Measurements from ENCODE around the gene MOB2. TPM values are rescaled to one million over a fixed set of nuclear protein-coding genes. Genes with fewer than 3 reads are reported as not detected.

The MOB2 gene
- total and polyA plus RNA-seq, 7 donors, result 44.5 to 75.1 (median 58.1) TPM

DNA sequence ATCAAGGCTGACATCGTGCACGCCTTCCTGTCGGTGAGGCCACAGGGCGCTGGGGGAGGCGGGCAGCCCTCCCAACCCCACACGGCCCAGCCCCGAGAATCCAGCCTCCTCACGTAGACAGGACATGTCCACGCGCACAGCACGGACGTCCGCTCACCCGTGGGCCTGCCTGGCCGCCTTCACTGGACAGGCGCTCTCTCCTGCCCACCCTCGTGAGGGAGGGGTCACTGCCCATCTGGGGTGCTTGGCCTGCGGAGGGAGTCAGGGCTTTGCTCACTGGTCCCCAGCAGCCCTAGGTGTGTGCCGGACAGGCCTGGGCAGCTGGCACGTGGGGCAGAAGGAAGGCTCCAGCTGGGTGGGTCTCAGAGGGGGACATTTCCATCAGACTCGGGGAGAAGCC, 32.0 kb downstream of the MOB2 start:
- H3K27me3 ChIP-seq (ENCODE audit: insufficient read depth in 3 of 3, low read length in 2 of 3), result peaks cover 0 to 13% (median 6%) of the 10 kb centered on the region in 3 donors

DNA sequence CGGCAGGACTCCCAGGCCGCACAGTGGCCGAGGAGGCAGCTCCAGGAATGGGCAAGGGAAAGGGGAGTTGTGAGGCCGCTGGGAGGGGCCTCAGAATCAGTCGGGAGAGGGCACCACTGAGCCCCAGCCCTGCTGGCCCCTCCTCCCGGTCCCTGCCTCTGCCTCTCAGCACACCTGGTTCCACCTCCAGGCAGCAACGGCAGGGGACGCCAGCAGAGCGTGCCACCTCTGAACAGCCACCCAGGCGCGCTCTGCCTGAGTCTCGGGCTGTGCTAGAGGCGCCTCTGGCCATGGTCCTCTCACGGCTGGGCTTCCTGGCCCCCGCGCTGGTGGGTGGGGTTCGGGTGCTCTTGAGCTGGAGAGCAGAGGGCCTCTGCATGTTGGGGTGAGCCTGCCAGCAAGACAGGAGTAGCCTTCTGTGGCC, 33.0 kb downstream of the MOB2 start:
- intact Hi-C loops (cut with DNase I), result loop anchor here in 1 of 2 donors (2.0 kb wide), 1 partner anchor 61 kb away; no protein-coding TSS in a partner anchor
- TF ChIP-seq, protein P1, sequence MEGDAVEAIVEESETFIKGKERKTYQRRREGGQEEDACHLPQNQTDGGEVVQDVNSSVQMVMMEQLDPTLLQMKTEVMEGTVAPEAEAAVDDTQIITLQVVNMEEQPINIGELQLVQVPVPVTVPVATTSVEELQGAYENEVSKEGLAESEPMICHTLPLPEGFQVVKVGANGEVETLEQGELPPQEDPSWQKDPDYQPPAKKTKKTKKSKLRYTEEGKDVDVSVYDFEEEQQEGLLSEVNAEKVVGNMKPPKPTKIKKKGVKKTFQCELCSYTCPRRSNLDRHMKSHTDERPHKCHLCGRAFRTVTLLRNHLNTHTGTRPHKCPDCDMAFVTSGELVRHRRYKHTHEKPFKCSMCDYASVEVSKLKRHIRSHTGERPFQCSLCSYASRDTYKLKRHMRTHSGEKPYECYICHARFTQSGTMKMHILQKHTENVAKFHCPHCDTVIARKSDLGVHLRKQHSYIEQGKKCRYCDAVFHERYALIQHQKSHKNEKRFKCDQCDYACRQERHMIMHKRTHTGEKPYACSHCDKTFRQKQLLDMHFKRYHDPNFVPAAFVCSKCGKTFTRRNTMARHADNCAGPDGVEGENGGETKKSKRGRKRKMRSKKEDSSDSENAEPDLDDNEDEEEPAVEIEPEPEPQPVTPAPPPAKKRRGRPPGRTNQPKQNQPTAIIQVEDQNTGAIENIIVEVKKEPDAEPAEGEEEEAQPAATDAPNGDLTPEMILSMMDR (IDR thresholded peaks at IDR 0.05), result peak; percentile 35
- Histone ChIP-seq H3K27me3 (ENCODE audit: insufficient read depth in 3 of 3, low read length in 2 of 3) (peaks cover 0 to 13% (median 6%) of the 10 kb centered on the region in 3 donors), H3K9me3 (no peaks in the 10 kb centered on the region), H3K27ac (no peak overlapping the region), H3K36me3 (ENCODE audit: insufficient read depth in 1 of 2, low read depth in 1 of 2) (no peaks in the 10 kb centered on the region), H3K4me1 (no peaks in the 10 kb centered on the region), H3K4me3 (no peak overlapping the region)
- ATAC-seq, result peak; percentile 57 to 81 (median 70)
- DNase-seq, result no peak
- WGBS, 3 donors, result 13 to 28% (median 24%) methylated on average over 14 to 17 of the region's 17 CpGs

More for the DNA sequence above, 32.0 kb downstream of the MOB2 start:
- TF ChIP-seq, protein P1 (IDR thresholded peaks at IDR 0.05), result no peak
- Histone ChIP-seq H3K27ac (no peak overlapping the region), H3K9me3 (no peaks in the 10 kb centered on the region), H3K4me1 (no peaks in the 10 kb centered on the region), H3K36me3 (ENCODE audit: insufficient read depth in 1 of 2, low read depth in 1 of 2) (no peaks in the 10 kb centered on the region), H3K4me3 (no peak overlapping the region)
- no peak for ATAC-seq
- DNase-seq, result no peak
- intact Hi-C loops (cut with DNase I), result no loop called here
- WGBS, 3 donors, result 64 to 69% (median 66%) methylated on average over 18 to 21 of the region's 21 CpGs

DNA sequence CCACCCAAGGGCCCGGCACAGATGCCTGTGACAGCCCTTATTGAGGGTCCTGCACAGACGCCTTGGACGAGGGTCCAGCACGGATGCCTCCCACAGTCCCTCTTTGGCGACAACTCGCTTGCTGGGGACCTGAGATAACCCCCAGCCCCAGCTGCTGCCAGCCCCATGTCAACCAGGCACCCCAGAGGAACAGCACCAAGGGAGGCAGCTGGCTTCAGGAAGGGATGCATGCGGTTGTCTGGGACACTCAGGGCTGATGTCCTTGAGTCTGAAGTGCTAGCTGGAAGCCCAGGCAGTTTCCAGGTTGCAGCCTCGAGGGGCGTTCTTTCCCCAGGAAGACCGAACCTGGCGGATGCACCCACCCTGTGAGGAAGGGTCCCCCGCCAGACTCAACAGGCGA, 33.8 kb downstream of the MOB2 start:
- intact Hi-C loops (cut with DNase I), result loop anchor here in 1 of 2 donors (2.0 kb wide), 1 partner anchor 62 kb away; no protein-coding TSS in a partner anchor

DNA sequence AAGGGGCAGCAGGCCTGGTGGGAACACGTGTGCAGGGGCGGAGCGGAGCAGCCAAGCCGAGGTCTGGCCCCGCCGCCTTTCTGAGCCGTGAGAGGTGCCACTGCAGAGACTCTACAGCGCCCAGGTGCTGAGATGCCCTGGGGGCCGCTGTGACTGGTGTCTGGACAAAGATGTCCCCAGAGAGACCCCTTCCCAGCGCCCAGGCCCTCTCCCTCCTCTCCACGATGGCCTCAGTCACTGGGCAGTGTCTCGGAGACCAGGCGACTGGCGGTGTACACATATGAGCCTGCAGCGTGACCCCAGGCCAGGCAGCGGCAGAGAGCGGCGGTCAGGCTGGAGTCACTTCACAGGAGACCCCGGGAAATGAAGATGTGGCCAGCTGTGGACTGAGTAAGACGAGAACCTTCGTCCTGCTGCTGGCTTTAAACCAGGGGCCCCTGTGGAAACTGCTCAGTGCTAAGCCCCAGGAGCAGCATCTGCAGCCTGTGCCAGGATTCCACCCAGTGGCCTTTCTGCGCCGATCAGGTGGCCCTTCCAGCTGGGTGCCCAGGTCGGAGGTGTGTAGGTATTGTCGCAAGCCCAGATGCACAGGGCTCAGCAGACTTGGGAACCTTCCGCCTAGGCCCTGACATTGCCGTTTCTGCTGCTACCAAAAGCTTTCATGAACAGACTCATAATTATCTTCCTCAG, 34.7 kb downstream of the MOB2 start:
- Histone ChIP-seq H3K36me3 (ENCODE audit: insufficient read depth in 1 of 2, low read depth in 1 of 2) (no peaks in the 10 kb centered on the region), H3K4me3 (no peak overlapping the region), H3K9me3 (no peaks in the 10 kb centered on the region), H3K27ac (no peak overlapping the region), H3K27me3 (ENCODE audit: insufficient read depth in 3 of 3, low read length in 2 of 3) (peaks cover 0 to 13% (median 6%) of the 10 kb centered on the region in 3 donors), H3K4me1 (no peaks in the 10 kb centered on the region)
- no peak for DNase-seq
- no peak for ATAC-seq
- WGBS, 3 donors, result 65 to 70% (median 65%) methylated on average over 26 to 27 of the region's 27 CpGs
- intact Hi-C loops (cut with DNase I), result loop anchor here in 1 of 2 donors (2.0 kb wide), 1 partner anchor 63 kb away; no protein-coding TSS in a partner anchor
- TF ChIP-seq, protein P1 (IDR thresholded peaks at IDR 0.05), result no peak

More for the DNA sequence above, 33.8 kb downstream of the MOB2 start:
- Histone ChIP-seq H3K36me3 (ENCODE audit: insufficient read depth in 1 of 2, low read depth in 1 of 2) (no peaks in the 10 kb centered on the region), H3K27me3 (ENCODE audit: insufficient read depth in 3 of 3, low read length in 2 of 3) (peaks cover 0 to 13% (median 6%) of the 10 kb centered on the region in 3 donors), H3K27ac (no peak overlapping the region), H3K4me1 (no peaks in the 10 kb centered on the region), H3K4me3 (no peak overlapping the region), H3K9me3 (no peaks in the 10 kb centered on the region)
- DNase-seq (no peak), ATAC-seq (no peak)
- TF ChIP-seq, protein P1 (IDR thresholded peaks at IDR 0.05), result no peak
- 64 to 78% (median 73%) methylated on average over 13 of the region's 13 CpGs for WGBS, 3 donors

Data from psoas muscle (tissue), 8 donors.